Gastrocnemius medialis (tissue), 4 donors: ENCODE results near the gene LRRK1. TPM values are rescaled to one million over a fixed set of nuclear protein-coding genes. Genes with fewer than 3 reads are reported as not detected.

Experiments used
- ATAC-seq, 2 donors: fragments of 150-250 bp; one replicate each; pipeline ENCODE4 v1.9.1; 2016
- DNase-seq, 2 donors: peaks; one replicate each; pipeline ENCODE4 v3.0.0-alpha.2; 2019
- H3K27ac ChIP-seq, 4 donors: fragments of 200-600 bp; sonication (generic); 1 replicate in 1 of 4; 2 replicates in 3 of 4; pipeline ENCODE4 v1.5.1; 2016 to 2018; ENCODE audit warnings: mild to moderate bottlenecking in 2 of 4, moderate library complexity in 1 of 4
- H3K27me3 ChIP-seq, 3 donors: fragments of 200-600 bp; sonication (generic) in 2 of 3; 1 replicate in 1 of 3; 2 replicates in 2 of 3; pipeline versions ENCODE4 v1.5.1 to v1.6.0; 2016 to 2019; ENCODE audit warnings: mild to moderate bottlenecking in 1 of 3, moderate library complexity in 1 of 3
- H3K36me3 ChIP-seq, 2 donors: fragments of 200-600 bp; sonication (generic) in 1 of 2; one replicate each; pipeline ENCODE4 v1.5.1; 2017 to 2018
- H3K4me1 ChIP-seq, 2 donors: fragments of 200-600 bp; sonication (generic) in 1 of 2; one replicate each; pipeline ENCODE4 v1.5.1; 2016 to 2017; ENCODE audit warnings: mild to moderate bottlenecking in 2 of 2
- H3K4me3 ChIP-seq, 4 donors: fragments of 200-600 bp; sonication (generic) in 3 of 4; 1 replicate in 1 of 4; 2 replicates in 3 of 4; pipeline ENCODE4 v1.5.1; 2016 to 2019; ENCODE audit warnings: mild to moderate bottlenecking in 2 of 4
- H3K9me3 ChIP-seq, 3 donors: fragments of 200-600 bp; sonication (generic) in 2 of 3; 1 replicate in 1 of 3; 2 replicates in 2 of 3; pipeline ENCODE4 v1.5.1; 2016 to 2019
- POLR2A ChIP-seq, 2 donors: fragments of 450-650 bp; IDR thresholded peaks; one replicate each; pipeline ENCODE4 v1.6.1; 2017; ENCODE audit warnings: antibody characterized with exemption in 2 of 2, mild to moderate bottlenecking in 2 of 2, moderate library complexity in 2 of 2
- in situ Hi-C, 4 donors: fragments of 200-750 bp; cut with MboI; loops; one replicate each; pipeline versions ENCODE4 v1.15.0 to v1.8.0; 2017; ENCODE audit warnings: low sequenced_read_pairs in 4 of 4
- intact Hi-C: fragments of 100-400 bp; cut with DNase I; formaldehyde crosslinking; loops from one replicate; pipeline ENCODE4 v1.15.1; 2023; ENCODE audit warnings: low total_unique reads
- total RNA-seq, 4 donors: library from RNA; depleted of rRNA; stranded (reverse); fragments of >200 nt; gene quantifications; one replicate each; pipeline versions ENCODE4 v1.1.0 to v1.2.3, GENCODE V29; 2016
- TF ChIP-seq, protein P1 (sequence below), 5 experiments: fragments of 450-650 bp in 3 of 5; fragments of 200-600 bp in 2 of 5; sonication (generic) in 2 of 5; IDR thresholded peaks in 4 of 5; conservative IDR thresholded peaks in 1 of 5; 1 replicate in 4 of 5; 2 replicates in 1 of 5; pipeline ENCODE4 v1.5.1; 2016 to 2019; ENCODE audit warnings: antibody characterized with exemption in 5 of 5, mild to moderate bottlenecking in 3 of 5, moderate library complexity in 3 of 5

LRRK1 gene
- total RNA-seq, 4 donors from 2014 or later: 0.87 to 5.6 (median 1.7) TPM

- H3K27ac ChIP-seq: no peak overlapping the region
- intact Hi-C loops (no loop called here), in situ Hi-C loops (no loop called here)
- TF ChIP-seq, protein P1, sequence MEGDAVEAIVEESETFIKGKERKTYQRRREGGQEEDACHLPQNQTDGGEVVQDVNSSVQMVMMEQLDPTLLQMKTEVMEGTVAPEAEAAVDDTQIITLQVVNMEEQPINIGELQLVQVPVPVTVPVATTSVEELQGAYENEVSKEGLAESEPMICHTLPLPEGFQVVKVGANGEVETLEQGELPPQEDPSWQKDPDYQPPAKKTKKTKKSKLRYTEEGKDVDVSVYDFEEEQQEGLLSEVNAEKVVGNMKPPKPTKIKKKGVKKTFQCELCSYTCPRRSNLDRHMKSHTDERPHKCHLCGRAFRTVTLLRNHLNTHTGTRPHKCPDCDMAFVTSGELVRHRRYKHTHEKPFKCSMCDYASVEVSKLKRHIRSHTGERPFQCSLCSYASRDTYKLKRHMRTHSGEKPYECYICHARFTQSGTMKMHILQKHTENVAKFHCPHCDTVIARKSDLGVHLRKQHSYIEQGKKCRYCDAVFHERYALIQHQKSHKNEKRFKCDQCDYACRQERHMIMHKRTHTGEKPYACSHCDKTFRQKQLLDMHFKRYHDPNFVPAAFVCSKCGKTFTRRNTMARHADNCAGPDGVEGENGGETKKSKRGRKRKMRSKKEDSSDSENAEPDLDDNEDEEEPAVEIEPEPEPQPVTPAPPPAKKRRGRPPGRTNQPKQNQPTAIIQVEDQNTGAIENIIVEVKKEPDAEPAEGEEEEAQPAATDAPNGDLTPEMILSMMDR (IDR thresholded peaks at IDR 0.05 in 4 of 5, conservative IDR thresholded peaks at IDR 0.05 in 1 of 5): no peak
- no peak for TF ChIP-seq POLR2A (IDR thresholded peaks at IDR 0.05)
- no peaks in the 10 kb centered on the region for H3K36me3 ChIP-seq
- H3K27me3 ChIP-seq: no peaks in the 10 kb centered on the region
- DNase-seq (no peak), ATAC-seq (no peak)
- no peaks in the 10 kb centered on the region for H3K9me3 ChIP-seq
- H3K4me1 ChIP-seq: no peaks in the 10 kb centered on the region
- no peak overlapping the region for H3K4me3 ChIP-seq
Measured at GRCh38 chr15:100998630-100999029, 79.5 kb downstream of the LRRK1 start.

- no peaks in the 10 kb centered on the region for H3K27me3 ChIP-seq
- no peak for TF ChIP-seq POLR2A (IDR thresholded peaks at IDR 0.05)
- TF ChIP-seq, protein P1 (IDR thresholded peaks at IDR 0.05 in 4 of 5, conservative IDR thresholded peaks at IDR 0.05 in 1 of 5): no peak
- DNase-seq (no peak), ATAC-seq (no peak)
- no peak overlapping the region for H3K27ac ChIP-seq
- intact Hi-C loops: no loop called here
- no peaks in the 10 kb centered on the region for H3K9me3 ChIP-seq
- in situ Hi-C loops: no loop called here
- H3K4me3 ChIP-seq: no peak overlapping the region
- H3K4me1 ChIP-seq: no peaks in the 10 kb centered on the region
- H3K36me3 ChIP-seq: no peaks in the 10 kb centered on the region
Measured at GRCh38 chr15:100999369-100999768, 80.2 kb downstream of the LRRK1 start.

DNA sequence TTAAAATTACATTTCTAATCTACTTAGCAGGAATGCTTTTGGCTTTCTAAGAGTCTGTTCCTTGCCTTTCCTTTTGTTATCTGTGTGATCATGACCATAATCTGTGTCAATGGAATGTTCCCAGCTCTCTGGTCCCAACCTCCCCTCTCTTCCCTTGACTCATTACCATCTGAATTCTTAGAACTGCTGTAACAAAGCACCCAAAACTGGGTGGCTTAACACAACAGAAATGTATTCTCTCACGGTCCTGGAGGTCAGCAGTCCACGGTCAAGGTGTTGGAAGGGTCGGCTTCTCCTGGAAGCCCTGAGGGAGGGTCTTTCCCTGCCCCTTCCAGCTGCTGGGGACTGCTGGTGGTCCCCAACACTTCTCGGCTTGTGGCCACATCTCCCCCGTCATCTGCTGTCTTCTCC is 81.1 kb downstream of the LRRK1 start:
- intact Hi-C loops: loop anchor here (10.0 kb wide), 1 partner anchor 135 kb away; no protein-coding TSS in a partner anchor
- no peak overlapping the region for H3K27ac ChIP-seq
- H3K27me3 ChIP-seq: no peaks in the 10 kb centered on the region
- no peak overlapping the region for H3K4me3 ChIP-seq
- no peaks in the 10 kb centered on the region for H3K36me3 ChIP-seq
- no peak for TF ChIP-seq POLR2A (IDR thresholded peaks at IDR 0.05)
- TF ChIP-seq, protein P1 (IDR thresholded peaks at IDR 0.05 in 4 of 5, conservative IDR thresholded peaks at IDR 0.05 in 1 of 5): no peak
- DNase-seq (no peak), ATAC-seq (no peak)
- in situ Hi-C loops: loop anchor here in 3 of 4 donors (5.0 to 25.0 kb wide), 5 partner anchors 75 to 1063 kb away; partner anchors contain the start of gene ADAMTS17 (in 1 of the 3)
- no peaks in the 10 kb centered on the region for H3K4me1 ChIP-seq
- H3K9me3 ChIP-seq: no peaks in the 10 kb centered on the region

DNA sequence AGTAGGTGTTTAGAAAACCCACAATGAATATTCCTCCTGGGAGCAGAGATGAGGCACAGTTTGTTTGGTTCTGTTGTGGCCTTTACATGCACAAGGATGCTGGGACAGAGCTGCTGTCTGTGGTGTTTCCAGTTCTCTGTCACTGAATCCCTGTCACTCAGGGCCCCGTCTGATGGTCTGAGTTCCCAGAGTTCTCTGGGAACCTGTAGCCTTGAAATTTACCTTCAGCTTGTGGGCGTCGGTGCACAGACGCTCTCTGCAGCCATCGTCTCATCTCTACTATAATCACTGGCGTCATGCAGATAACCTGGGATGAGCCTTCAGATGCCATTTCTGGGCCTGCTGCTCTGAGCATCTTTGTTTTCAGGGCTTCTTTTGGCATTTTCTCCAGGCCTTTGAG is 81.9 kb downstream of the LRRK1 start:
- DNase-seq (no peak), ATAC-seq (no peak)
- H3K36me3 ChIP-seq: no peaks in the 10 kb centered on the region
- H3K27me3 ChIP-seq: no peaks in the 10 kb centered on the region
- no peak overlapping the region for H3K27ac ChIP-seq
- H3K4me3 ChIP-seq: no peak overlapping the region
- H3K9me3 ChIP-seq: no peaks in the 10 kb centered on the region
- in situ Hi-C loops (loop anchor here in 3 of 4 donors (5.0 to 25.0 kb wide), 5 partner anchors 76 to 1064 kb away; partner anchors contain the start of gene ADAMTS17 (in 1 of the 3)), intact Hi-C loops (loop anchor here (10.0 kb wide), 1 partner anchor 136 kb away; no protein-coding TSS in a partner anchor)
- no peaks in the 10 kb centered on the region for H3K4me1 ChIP-seq
- no peak for TF ChIP-seq POLR2A (IDR thresholded peaks at IDR 0.05)
- TF ChIP-seq, protein P1 (IDR thresholded peaks at IDR 0.05 in 4 of 5, conservative IDR thresholded peaks at IDR 0.05 in 1 of 5): no peak

DNA sequence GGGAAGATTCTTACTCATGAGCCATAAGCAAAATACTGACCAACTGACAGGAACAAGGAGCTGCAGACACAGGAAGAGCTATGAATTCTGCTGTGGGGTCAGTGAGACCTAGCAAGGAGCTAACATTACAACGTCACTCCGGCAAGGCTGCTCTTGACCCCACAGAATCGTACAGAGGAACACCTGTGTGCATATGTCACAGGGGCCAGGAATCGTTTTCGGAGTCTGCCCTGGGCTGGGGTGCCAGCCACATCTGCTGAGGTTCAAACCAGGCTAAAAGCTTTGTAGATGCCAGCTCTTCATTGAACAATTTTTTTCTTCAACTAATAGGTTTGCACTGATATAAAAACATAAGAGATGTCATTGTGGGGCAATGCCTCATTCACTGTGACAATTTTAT is 82.6 kb downstream of the LRRK1 start:
- H3K27me3 ChIP-seq: no peaks in the 10 kb centered on the region
- H3K27ac ChIP-seq: no peak overlapping the region
- no peaks in the 10 kb centered on the region for H3K4me1 ChIP-seq
- ATAC-seq (no peak), DNase-seq (no peak)
- TF ChIP-seq, protein P1 (IDR thresholded peaks at IDR 0.05 in 4 of 5, conservative IDR thresholded peaks at IDR 0.05 in 1 of 5): no peak
- TF ChIP-seq POLR2A (IDR thresholded peaks at IDR 0.05): no peak
- H3K36me3 ChIP-seq: no peaks in the 10 kb centered on the region
- H3K4me3 ChIP-seq: no peak overlapping the region
- no peaks in the 10 kb centered on the region for H3K9me3 ChIP-seq
- intact Hi-C loops (loop anchor here (10.0 kb wide), 1 partner anchor 137 kb away; no protein-coding TSS in a partner anchor), in situ Hi-C loops (loop anchor here in 3 of 4 donors (5.0 to 25.0 kb wide), 5 partner anchors 77 to 1064 kb away; partner anchors contain the start of gene ADAMTS17 (in 1 of the 3))
